ENCODE data around the gene MYO5C.

The MYO5C gene

DNA sequence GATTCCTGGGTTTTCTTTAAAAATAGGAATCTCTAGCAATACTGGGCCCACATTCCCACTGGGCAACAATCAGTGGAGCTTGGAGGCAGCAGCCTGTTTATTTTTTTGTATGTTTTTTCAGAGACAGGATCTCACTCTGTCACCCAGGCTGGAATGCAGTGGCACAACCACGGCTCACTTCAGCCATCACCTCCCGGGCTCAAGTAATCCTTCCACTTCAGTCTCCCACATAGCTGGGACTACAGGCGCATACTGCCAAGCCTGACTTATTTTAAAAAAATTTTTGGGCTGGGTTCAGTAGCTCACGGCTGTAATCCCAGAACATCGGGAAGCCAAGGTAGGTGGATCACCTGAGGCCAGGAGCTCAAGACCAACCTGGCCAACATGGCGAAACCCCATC is 75.4 kb downstream of the MYO5C start:
- Histone ChIP-seq H3K4me1 (ENCODE audit: control insufficient read depth, insufficient read depth, low read length) (no peaks in the 10 kb centered on the region), H3K9me3 (ENCODE audit: control insufficient read depth, low read length) (no peaks in the 10 kb centered on the region), H3K9ac (ENCODE audit: low read length) (no peak overlapping the region), H3K27me3 (replicated peaks; ENCODE audit: control insufficient read depth, insufficient read depth, low read length) (no peaks in the 10 kb centered on the region), H3K36me3 (ENCODE audit: control insufficient read depth, insufficient read depth, low read length, severe bottlenecking) (no peaks in the 10 kb centered on the region), H3K4me3 (ENCODE audit: low read length) (no peak overlapping the region)
- DNase-seq (ENCODE audit: low read depth): no peak

DNA sequence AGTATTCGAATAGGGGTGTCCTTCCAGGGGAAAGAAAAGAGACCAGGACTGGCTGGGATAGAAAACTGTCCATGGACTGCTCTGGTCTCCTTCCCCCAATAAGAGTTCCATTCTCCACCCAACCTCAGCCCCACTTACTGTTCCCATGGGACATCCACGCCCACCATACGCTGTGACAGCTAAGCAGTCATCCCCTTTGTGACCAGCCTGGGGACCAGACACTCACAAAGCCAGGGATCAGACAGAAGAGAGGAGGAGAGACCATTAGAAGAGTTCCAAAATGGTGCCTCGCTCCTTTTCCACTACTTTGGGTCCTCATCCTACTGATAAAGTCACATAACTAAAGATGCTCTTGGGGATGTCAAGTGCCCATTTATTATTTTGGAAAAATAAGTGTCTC is 76.8 kb downstream of the MYO5C start:
- Histone ChIP-seq H3K27me3 (replicated peaks; ENCODE audit: control insufficient read depth, insufficient read depth, low read length) (no peaks in the 10 kb centered on the region), H3K4me1 (ENCODE audit: control insufficient read depth, insufficient read depth, low read length) (no peaks in the 10 kb centered on the region), H3K9me3 (ENCODE audit: control insufficient read depth, low read length) (no peaks in the 10 kb centered on the region), H3K4me3 (ENCODE audit: low read length) (no peak overlapping the region), H3K9ac (ENCODE audit: low read length) (no peak overlapping the region), H3K36me3 (ENCODE audit: control insufficient read depth, insufficient read depth, low read length, severe bottlenecking) (no peaks in the 10 kb centered on the region)
- DNase-seq (ENCODE audit: low read depth): no peak

DNA sequence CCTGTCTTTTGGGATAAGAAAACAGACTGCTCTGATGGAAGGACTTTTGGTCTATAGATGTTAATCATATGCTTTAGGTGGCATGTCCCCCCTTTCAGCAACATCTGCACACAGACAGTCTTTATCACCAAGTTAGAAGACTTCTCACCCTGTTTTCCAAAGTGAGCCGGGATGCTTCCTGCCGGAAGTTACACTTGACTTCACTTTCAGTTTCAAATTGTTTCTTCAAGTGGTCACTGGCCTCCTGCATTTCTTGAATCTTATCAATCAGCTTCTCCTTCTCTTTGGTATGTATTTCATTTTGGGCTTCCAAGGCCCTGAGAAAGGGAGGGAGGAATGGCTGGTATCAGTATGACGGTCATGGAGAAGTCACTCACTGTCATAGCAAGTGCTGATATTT is 77.2 kb downstream of the MYO5C start:
- no peaks in the 10 kb centered on the region for H3K4me1 ChIP-seq (ENCODE audit: control insufficient read depth, insufficient read depth, low read length)
- DNase-seq (ENCODE audit: low read depth): no peak
- H3K4me3 ChIP-seq (ENCODE audit: low read length): no peak overlapping the region
- H3K36me3 ChIP-seq (ENCODE audit: control insufficient read depth, insufficient read depth, low read length, severe bottlenecking): no peaks in the 10 kb centered on the region
- H3K9ac ChIP-seq (ENCODE audit: low read length): no peak overlapping the region
- no peaks in the 10 kb centered on the region for H3K27me3 ChIP-seq (replicated peaks; ENCODE audit: control insufficient read depth, insufficient read depth, low read length)
- H3K9me3 ChIP-seq (ENCODE audit: control insufficient read depth, low read length): no peaks in the 10 kb centered on the region

DNA sequence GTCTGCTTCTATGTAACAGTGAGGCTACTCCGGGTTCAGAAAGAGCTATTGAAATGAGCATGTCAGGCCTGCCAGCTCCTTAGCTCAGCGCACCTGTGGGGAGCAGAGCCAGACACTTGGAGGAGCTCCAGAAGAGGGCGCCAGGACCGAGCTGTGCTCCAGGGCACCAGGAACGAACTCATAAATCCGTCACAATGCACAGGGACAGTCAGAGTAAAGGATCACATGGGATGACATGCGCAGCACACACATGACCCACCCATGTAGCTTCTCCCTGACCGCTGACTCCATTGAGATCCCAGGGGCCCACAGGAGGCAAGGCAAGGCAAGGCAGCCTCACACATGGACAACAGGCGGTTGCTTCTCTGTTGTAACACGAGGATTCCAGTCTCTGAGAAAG is 78.4 kb downstream of the MYO5C start:
- no peak for DNase-seq (ENCODE audit: low read depth)
- H3K36me3 ChIP-seq (ENCODE audit: control insufficient read depth, insufficient read depth, low read length, severe bottlenecking): no peaks in the 10 kb centered on the region
- H3K4me1 ChIP-seq (ENCODE audit: control insufficient read depth, insufficient read depth, low read length): no peaks in the 10 kb centered on the region
- no peaks in the 10 kb centered on the region for H3K9me3 ChIP-seq (ENCODE audit: control insufficient read depth, low read length)
- H3K9ac ChIP-seq (ENCODE audit: low read length): no peak overlapping the region
- no peaks in the 10 kb centered on the region for H3K27me3 ChIP-seq (replicated peaks; ENCODE audit: control insufficient read depth, insufficient read depth, low read length)
- H3K4me3 ChIP-seq (ENCODE audit: low read length): no peak overlapping the region

DNA sequence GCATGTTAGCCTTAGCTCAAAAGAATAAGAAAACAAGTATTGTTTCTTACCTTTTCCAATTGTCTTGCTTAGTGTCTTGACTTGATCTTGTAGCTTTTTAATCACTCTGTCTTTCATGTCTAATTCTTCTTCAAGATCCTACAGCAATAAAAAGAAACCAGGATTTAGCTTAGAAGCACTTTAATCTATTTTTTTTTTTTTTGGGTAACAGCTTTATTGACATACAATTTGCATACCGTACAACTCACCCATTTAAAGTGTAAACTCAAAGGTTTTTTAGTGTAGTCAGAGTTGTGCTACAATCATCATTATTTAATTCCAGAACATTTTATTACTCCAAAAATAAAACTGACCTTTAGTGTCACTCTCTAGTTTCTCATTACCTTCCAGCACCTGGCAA is 81.1 kb downstream of the MYO5C start:
- H3K27me3 ChIP-seq (replicated peaks; ENCODE audit: control insufficient read depth, insufficient read depth, low read length): no peaks in the 10 kb centered on the region
- no peaks in the 10 kb centered on the region for H3K4me1 ChIP-seq (ENCODE audit: control insufficient read depth, insufficient read depth, low read length)
- no peaks in the 10 kb centered on the region for H3K36me3 ChIP-seq (ENCODE audit: control insufficient read depth, insufficient read depth, low read length, severe bottlenecking)
- H3K9ac ChIP-seq (ENCODE audit: low read length): no peak overlapping the region
- H3K9me3 ChIP-seq (ENCODE audit: control insufficient read depth, low read length): no peaks in the 10 kb centered on the region
- H3K4me3 ChIP-seq (ENCODE audit: low read length): no peak overlapping the region
- no peak for DNase-seq (ENCODE audit: low read depth)

DNA sequence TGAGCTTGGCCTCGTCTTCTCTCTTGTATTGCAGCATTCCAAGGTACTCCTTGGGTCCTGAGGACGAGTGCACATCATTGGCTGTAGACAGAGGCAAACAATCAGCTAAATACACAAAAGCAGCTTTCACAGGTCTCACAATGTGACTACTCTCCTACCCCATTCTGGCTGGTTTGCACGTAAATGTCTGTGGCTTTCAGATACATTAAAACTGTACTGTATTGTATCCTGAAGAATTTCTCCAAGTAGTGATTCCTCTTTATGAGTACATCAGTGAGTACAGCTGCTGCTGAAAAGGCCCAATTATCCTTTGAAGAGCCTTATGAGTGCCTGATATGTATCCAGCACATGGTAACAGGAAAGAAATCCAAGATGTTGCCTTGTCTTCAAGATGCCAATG is 82.4 kb downstream of the MYO5C start:
- DNase-seq (ENCODE audit: low read depth): no peak
- Histone ChIP-seq H3K4me1 (ENCODE audit: control insufficient read depth, insufficient read depth, low read length) (no peaks in the 10 kb centered on the region), H3K27me3 (replicated peaks; ENCODE audit: control insufficient read depth, insufficient read depth, low read length) (no peaks in the 10 kb centered on the region), H3K9me3 (ENCODE audit: control insufficient read depth, low read length) (no peaks in the 10 kb centered on the region), H3K9ac (ENCODE audit: low read length) (no peak overlapping the region), H3K36me3 (ENCODE audit: control insufficient read depth, insufficient read depth, low read length, severe bottlenecking) (no peaks in the 10 kb centered on the region), H3K4me3 (ENCODE audit: low read length) (no peak overlapping the region)

DNA sequence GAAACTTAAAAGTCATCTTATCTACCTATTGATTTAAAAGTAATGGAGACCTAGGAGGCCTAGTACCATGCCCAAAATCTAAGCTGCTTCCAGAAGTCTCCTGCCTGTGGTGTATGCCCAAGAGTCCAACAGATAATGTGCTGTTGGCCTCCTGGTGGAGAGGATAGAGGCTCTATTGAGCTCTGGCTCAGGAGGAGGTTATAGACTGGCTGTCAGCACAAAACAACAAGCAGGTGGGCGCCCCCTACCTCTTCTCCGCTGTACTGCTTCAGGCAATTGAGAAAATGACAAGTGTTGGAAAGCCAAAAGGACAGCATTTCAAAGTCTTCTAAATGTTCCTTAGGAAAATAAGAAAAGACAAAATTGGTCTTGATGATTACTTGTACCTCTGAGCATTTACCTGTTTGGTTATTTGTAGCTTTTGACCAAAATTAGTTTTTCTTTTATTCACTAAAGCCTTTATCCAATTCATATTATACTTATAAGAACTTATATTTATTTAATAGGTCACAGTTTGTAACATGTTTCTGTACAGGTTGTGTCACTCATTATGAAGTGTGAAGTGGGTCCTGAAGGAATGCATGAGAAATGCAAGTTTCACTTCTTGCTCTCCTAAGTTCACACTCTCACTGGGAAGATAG is 87.2 kb downstream of the MYO5C start:
- H3K9ac ChIP-seq (ENCODE audit: low read length): no peak overlapping the region
- peak; percentile 51 for DNase-seq (ENCODE audit: low read depth)
- H3K9me3 ChIP-seq (ENCODE audit: control insufficient read depth, low read length): no peaks in the 10 kb centered on the region
- H3K36me3 ChIP-seq (ENCODE audit: control insufficient read depth, insufficient read depth, low read length, severe bottlenecking): no peaks in the 10 kb centered on the region
- no peaks in the 10 kb centered on the region for H3K27me3 ChIP-seq (replicated peaks; ENCODE audit: control insufficient read depth, insufficient read depth, low read length)
- H3K4me3 ChIP-seq (ENCODE audit: low read length): no peak overlapping the region
- H3K4me1 ChIP-seq (ENCODE audit: control insufficient read depth, insufficient read depth, low read length): no peaks in the 10 kb centered on the region

DNA sequence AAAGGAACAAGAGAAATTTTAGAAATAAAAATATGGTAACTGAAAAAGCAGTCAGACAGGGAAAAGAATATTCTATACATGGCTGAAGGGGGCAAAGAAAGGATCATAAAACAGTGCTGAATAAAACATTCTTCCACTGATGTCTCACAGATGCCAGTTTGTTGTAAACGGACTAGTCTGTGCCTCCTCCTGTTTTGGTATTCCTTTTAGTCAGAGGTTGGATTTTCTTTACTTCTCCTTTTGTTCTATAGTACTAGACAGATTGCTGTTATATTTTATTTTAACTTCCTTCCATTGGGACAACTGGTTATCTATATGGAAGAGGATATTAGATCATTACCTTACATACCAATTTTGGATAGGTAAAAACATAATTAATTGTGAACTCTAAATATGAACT is 88.4 kb downstream of the MYO5C start:
- DNase-seq (ENCODE audit: low read depth): no peak
- H3K9ac ChIP-seq (ENCODE audit: low read length): no peak overlapping the region
- H3K4me3 ChIP-seq (ENCODE audit: low read length): no peak overlapping the region
- H3K36me3 ChIP-seq (ENCODE audit: control insufficient read depth, insufficient read depth, low read length, severe bottlenecking): no peaks in the 10 kb centered on the region
- no peaks in the 10 kb centered on the region for H3K4me1 ChIP-seq (ENCODE audit: control insufficient read depth, insufficient read depth, low read length)
- H3K9me3 ChIP-seq (ENCODE audit: control insufficient read depth, low read length): no peaks in the 10 kb centered on the region
- H3K27me3 ChIP-seq (replicated peaks; ENCODE audit: control insufficient read depth, insufficient read depth, low read length): no peaks in the 10 kb centered on the region

DNA sequence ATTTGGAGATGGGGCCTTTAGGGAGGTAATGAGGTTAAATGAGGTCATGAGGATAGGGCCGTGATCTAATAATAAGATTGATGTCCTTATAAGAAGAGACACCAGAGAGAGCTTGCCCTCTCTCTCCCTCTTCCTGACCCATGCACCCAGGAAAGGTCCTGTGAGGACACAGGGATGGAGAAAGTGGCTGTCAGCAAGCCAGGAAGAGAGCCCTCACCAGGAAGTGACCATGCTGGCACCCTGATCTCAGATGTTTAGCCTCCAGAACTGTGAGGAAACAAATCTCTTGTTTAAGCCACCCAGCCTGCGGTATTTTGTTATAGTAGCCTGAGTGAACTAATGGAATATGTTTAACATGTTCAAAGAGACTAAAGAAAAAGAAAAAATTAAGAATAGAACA is 89.2 kb downstream of the MYO5C start:
- DNase-seq (ENCODE audit: low read depth): no peak
- Histone ChIP-seq H3K9ac (ENCODE audit: low read length) (no peak overlapping the region), H3K4me1 (ENCODE audit: control insufficient read depth, insufficient read depth, low read length) (no peaks in the 10 kb centered on the region), H3K36me3 (ENCODE audit: control insufficient read depth, insufficient read depth, low read length, severe bottlenecking) (no peaks in the 10 kb centered on the region), H3K9me3 (ENCODE audit: control insufficient read depth, low read length) (no peaks in the 10 kb centered on the region), H3K27me3 (replicated peaks; ENCODE audit: control insufficient read depth, insufficient read depth, low read length) (no peaks in the 10 kb centered on the region), H3K4me3 (ENCODE audit: low read length) (no peak overlapping the region)

DNA sequence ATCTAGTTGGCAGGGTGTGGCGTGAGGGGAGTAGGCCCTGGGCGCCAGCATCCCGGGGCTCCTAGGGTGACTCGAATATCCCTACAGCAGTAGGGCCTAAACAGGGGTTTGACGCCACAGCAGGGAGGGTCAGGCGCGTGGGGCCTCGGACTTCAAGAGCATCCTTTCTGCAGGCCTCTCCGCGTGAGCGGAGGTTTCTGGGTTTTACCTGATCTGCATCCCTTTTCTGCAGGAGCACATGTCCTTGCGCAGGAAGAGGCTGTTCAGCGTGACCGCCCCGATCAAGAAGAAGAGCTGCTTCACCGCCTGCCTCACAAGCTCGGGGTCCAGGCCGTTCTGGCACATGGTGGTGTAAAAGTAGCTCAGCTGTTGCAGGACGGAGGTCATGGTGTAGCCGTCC is 90.9 kb downstream of the MYO5C start:
- Histone ChIP-seq H3K9me3 (ENCODE audit: control insufficient read depth, low read length) (no peaks in the 10 kb centered on the region), H3K27me3 (replicated peaks; ENCODE audit: control insufficient read depth, insufficient read depth, low read length) (no peaks in the 10 kb centered on the region), H3K36me3 (ENCODE audit: control insufficient read depth, insufficient read depth, low read length, severe bottlenecking) (no peaks in the 10 kb centered on the region), H3K9ac (ENCODE audit: low read length) (no peak overlapping the region), H3K4me3 (ENCODE audit: low read length) (no peak overlapping the region), H3K4me1 (ENCODE audit: control insufficient read depth, insufficient read depth, low read length) (no peaks in the 10 kb centered on the region)
- DNase-seq (ENCODE audit: low read depth): no peak

DNA sequence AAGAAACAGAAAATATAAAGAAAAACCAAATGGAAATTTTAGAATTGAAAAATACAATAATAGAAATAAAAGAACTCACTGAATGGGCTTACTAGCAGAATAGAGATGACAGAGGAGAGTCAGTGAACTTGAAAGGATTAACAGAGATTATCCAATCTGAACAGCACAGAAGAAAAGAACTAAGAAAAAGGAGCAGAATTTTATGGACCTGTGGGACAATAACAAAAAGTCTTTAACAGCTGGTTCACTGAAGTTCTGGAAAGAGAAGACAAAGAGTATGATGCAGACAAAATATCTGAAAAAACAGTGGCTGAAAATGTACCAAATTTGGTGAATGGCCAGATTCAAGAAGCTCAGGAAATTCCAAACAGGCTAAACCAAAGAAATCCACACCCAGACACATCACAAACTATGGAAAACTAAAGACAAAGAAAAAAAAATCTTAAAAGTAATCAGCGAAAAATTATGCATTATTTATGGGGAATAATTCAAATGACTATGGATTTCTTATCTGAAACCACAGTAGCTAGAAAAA is 94.7 kb downstream of the MYO5C start:
- no peaks in the 10 kb centered on the region for H3K4me1 ChIP-seq (ENCODE audit: control insufficient read depth, insufficient read depth, low read length)
- no peak overlapping the region for H3K4me3 ChIP-seq (ENCODE audit: low read length)
- H3K36me3 ChIP-seq (ENCODE audit: control insufficient read depth, insufficient read depth, low read length, severe bottlenecking): no peaks in the 10 kb centered on the region
- no peaks in the 10 kb centered on the region for H3K27me3 ChIP-seq (replicated peaks; ENCODE audit: control insufficient read depth, insufficient read depth, low read length)
- H3K9me3 ChIP-seq (ENCODE audit: control insufficient read depth, low read length): no peaks in the 10 kb centered on the region
- H3K9ac ChIP-seq (ENCODE audit: low read length): no peak overlapping the region
- DNase-seq (ENCODE audit: low read depth): no peak

DNA sequence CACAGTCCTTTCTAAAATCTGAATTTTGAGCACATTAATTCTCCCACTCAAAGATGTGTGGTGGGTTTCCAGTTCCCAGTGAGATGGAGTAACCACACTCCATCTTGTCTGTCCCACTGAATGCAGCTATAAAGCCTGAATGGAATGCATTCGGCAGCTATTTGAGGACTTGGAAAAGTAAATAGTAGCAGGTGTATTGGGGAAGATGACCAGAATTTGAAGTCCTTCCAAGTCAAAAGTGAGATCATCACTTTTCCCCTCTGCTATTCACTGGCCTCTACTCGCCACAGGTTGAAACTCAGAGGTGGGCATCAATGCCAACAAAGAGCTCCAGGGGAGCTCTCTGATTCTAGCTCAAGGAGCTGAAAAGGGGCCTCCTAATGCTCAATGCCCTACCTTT is 96.3 kb downstream of the MYO5C start:
- Histone ChIP-seq H3K36me3 (ENCODE audit: control insufficient read depth, insufficient read depth, low read length, severe bottlenecking) (no peaks in the 10 kb centered on the region), H3K9ac (ENCODE audit: low read length) (no peak overlapping the region), H3K4me1 (ENCODE audit: control insufficient read depth, insufficient read depth, low read length) (no peaks in the 10 kb centered on the region), H3K27me3 (replicated peaks; ENCODE audit: control insufficient read depth, insufficient read depth, low read length) (no peaks in the 10 kb centered on the region), H3K4me3 (ENCODE audit: low read length) (no peak overlapping the region), H3K9me3 (ENCODE audit: control insufficient read depth, low read length) (no peaks in the 10 kb centered on the region)
- no peak for DNase-seq (ENCODE audit: low read depth)

Measured in adipocyte (in vitro differentiated cells).